GM21390 (cell line): ENCODE results near the gene MYO9B.

ENCODE experiments used
- ATAC-seq: cut with Tn5 transposase; IDR thresholded peaks from one replicate; pipeline ENCODE4 v1.9.1; 2021; ENCODE audit not compliant: unreplicated experiment

MYO9B gene

GRCh38 chr19:17112271-17112670 is 36.7 kb downstream of the MYO9B start:
- no peak for ATAC-seq

- ATAC-seq, result no peak
These were observed 37.1 kb downstream of the MYO9B start for GRCh38 chr19:17112700-17113099.

- ATAC-seq, result no peak
These were observed 37.7 kb downstream of the MYO9B start for GRCh38 chr19:17113127-17113785.

- ATAC-seq, result no peak
These were observed 38.8 kb downstream of the MYO9B start for GRCh38 chr19:17114414-17114831.

- no peak for ATAC-seq
These were observed 41.6 kb downstream of the MYO9B start for GRCh38 chr19:17116996-17117702.

- no peak for ATAC-seq
These were observed 43.4 kb downstream of the MYO9B start for GRCh38 chr19:17118957-17119356.

GRCh38 chr19:17121736-17122293 is 46.2 kb downstream of the MYO9B start:
- no peak for ATAC-seq

GRCh38 chr19:17123041-17123440 is 47.5 kb downstream of the MYO9B start:
- no peak for ATAC-seq

GRCh38 chr19:17124025-17124424 is 48.4 kb downstream of the MYO9B start:
- no peak for ATAC-seq

- ATAC-seq, result peak; percentile 66
These were observed 49.6 kb downstream of the MYO9B start for GRCh38 chr19:17125062-17125727.

- peak; percentile 54 for ATAC-seq
These were observed 50.4 kb downstream of the MYO9B start for GRCh38 chr19:17125728-17126677.

- ATAC-seq, result no peak
These were observed 52.1 kb downstream of the MYO9B start for GRCh38 chr19:17127671-17128070.

- ATAC-seq, result no peak
These were observed 52.8 kb downstream of the MYO9B start for GRCh38 chr19:17128403-17128802.

GRCh38 chr19:17128820-17129219 is 53.2 kb downstream of the MYO9B start:
- ATAC-seq, result no peak

- ATAC-seq, result no peak
These were observed 53.8 kb downstream of the MYO9B start for GRCh38 chr19:17129377-17129776.

- peak; percentile 63 for ATAC-seq
These were observed 59.6 kb downstream of the MYO9B start for GRCh38 chr19:17135001-17135853.

GRCh38 chr19:17136021-17136420 is 60.4 kb downstream of the MYO9B start:
- ATAC-seq, result no peak

GRCh38 chr19:17136617-17137016 is 61.0 kb downstream of the MYO9B start:
- no peak for ATAC-seq

GRCh38 chr19:17137417-17137816 is 61.8 kb downstream of the MYO9B start:
- no peak for ATAC-seq
